GM23338 (cell line): ENCODE measurements around the gene ZNF70. TPM values are rescaled to one million over a fixed set of nuclear protein-coding genes. Genes with fewer than 3 reads are reported as not detected.

ENCODE experiments used
- ATAC-seq: fragments of 200-7000 bp; cut with Tn5 transposase; 3 replicates; pipeline ENCODE4 v1.9.1; 2020
- DNase-seq: peaks from one replicate; pipeline ENCODE4 v3.0.0-alpha.2; 2015; ENCODE audit warnings: low spot score
- H2AFZ ChIP-seq: fragments of 200-600 bp; sonication (generic); 2 replicates; pipeline ENCODE4 v1.8.0; 2016; ENCODE audit warnings: antibody characterized with exemption, mild to moderate bottlenecking, moderate library complexity
- H3F3A ChIP-seq: fragments of 200-600 bp; sonication (generic); replicated peaks from 2 replicates; pipeline ENCODE4 v1.8.0; 2017; ENCODE audit warnings: antibody characterized with exemption, mixed run types, low read depth
- H3K27ac ChIP-seq: fragments of 200-600 bp; sonication (generic); 2 replicates; pipeline ENCODE4 v1.6.1; 2016; ENCODE audit warnings: low read depth
- H3K27me3 ChIP-seq: fragments of 200-600 bp; sonication (generic); 2 replicates; pipeline ENCODE4 v1.8.0; 2016; ENCODE audit warnings: mild to moderate bottlenecking, mixed run types, moderate library complexity; ENCODE audit not compliant: insufficient read depth
- H3K36me3 ChIP-seq: fragments of 200-600 bp; sonication (generic); 2 replicates; pipeline ENCODE4 v1.8.0; 2016; ENCODE audit warnings: mild to moderate bottlenecking; ENCODE audit not compliant: insufficient read depth
- H3K4me1 ChIP-seq: fragments of 200-600 bp; sonication (generic); 2 replicates; pipeline ENCODE4 v1.8.0; 2016; ENCODE audit warnings: mild to moderate bottlenecking, moderate library complexity; ENCODE audit not compliant: insufficient read depth
- H3K4me2 ChIP-seq: fragments of 200-600 bp; sonication (generic); 2 replicates; pipeline ENCODE4 v1.7.1; 2017; ENCODE audit warnings: mixed run types
- H3K4me3 ChIP-seq: fragments of 200-600 bp; sonication (generic); 2 replicates; pipeline ENCODE4 v1.6.1; 2016; ENCODE audit warnings: mixed run types
- H3K79me2 ChIP-seq: fragments of 200-600 bp; sonication (generic); replicated peaks from 2 replicates; pipeline ENCODE4 v1.8.0; 2017; ENCODE audit warnings: mild to moderate bottlenecking; ENCODE audit not compliant: insufficient read depth
- H3K9me2 ChIP-seq: fragments of 200-600 bp; sonication (generic); 2 replicates; pipeline ENCODE4 v1.8.0; 2017; ENCODE audit not compliant: insufficient read depth
- H4K20me1 ChIP-seq: fragments of 200-600 bp; sonication (generic); replicated peaks from 2 replicates; pipeline ENCODE4 v1.8.0; 2017; ENCODE audit warnings: mild to moderate bottlenecking; ENCODE audit not compliant: insufficient read depth
- H3K27ac Mint-ChIP-seq: 2 replicates; pipeline ENCODE4 v1.8.0; 2020; ENCODE audit warnings: inconsistent platforms, mild to moderate bottlenecking, moderate library complexity, mixed read lengths
- H3K27me3 Mint-ChIP-seq: 3 replicates; pipeline ENCODE4 v1.8.0; 2022; ENCODE audit warnings: low read depth, mild to moderate bottlenecking, moderate library complexity, mixed read lengths, inconsistent platforms; ENCODE audit not compliant: insufficient read depth, poor library complexity
- H3K36me3 Mint-ChIP-seq: 3 replicates; pipeline ENCODE4 v1.8.0; 2021; ENCODE audit warnings: low read depth, mild to moderate bottlenecking, inconsistent platforms, moderate library complexity, mixed read lengths
- H3K4me1 Mint-ChIP-seq: 3 replicates; pipeline ENCODE4 v1.8.0; 2020; ENCODE audit warnings: mild to moderate bottlenecking, inconsistent platforms, mixed read lengths
- H3K4me3 Mint-ChIP-seq: 3 replicates; pipeline ENCODE4 v1.8.0; 2021; ENCODE audit warnings: moderate library complexity, mild to moderate bottlenecking, inconsistent platforms, mixed read lengths
- H3K9me3 Mint-ChIP-seq: 3 replicates; pipeline ENCODE4 v1.8.0; 2020; ENCODE audit warnings: moderate library complexity, mild to moderate bottlenecking, inconsistent platforms, mixed read lengths
- CREB1 ChIP-seq: fragments of 250-450 bp; sonication (Bioruptor Pico); IDR thresholded peaks from 2 replicates; pipeline ENCODE4 v1.5.0; 2020; ENCODE audit warnings: low read depth, mild to moderate bottlenecking, moderate library complexity
- CTCF ChIP-seq, 2 experiments: fragments of 200-600 bp in 1 of 2; sonication (generic) in 1 of 2; conservative IDR thresholded peaks; 2 replicates each; pipeline versions ENCODE4 v1.5.1 to v1.6.1; 2016 to 2017; ENCODE audit warnings: antibody characterized with exemption in 2 of 2, low read depth in 2 of 2, mild to moderate bottlenecking in 2 of 2, moderate library complexity in 1 of 2
- ETS1 ChIP-seq: IDR thresholded peaks from 2 replicates; pipeline ENCODE4 v1.6.1; 2016; ENCODE audit warnings: antibody characterized with exemption
- EZH2 ChIP-seq: fragments of 200-600 bp; sonication (generic); IDR thresholded peaks from one replicate; pipeline ENCODE4 v1.8.0; 2017; ENCODE audit warnings: antibody characterized with exemption, mild to moderate bottlenecking, low read depth; ENCODE audit not compliant: unreplicated experiment
- EZH2phosphoT487 ChIP-seq: fragments of 200-600 bp; sonication (generic); IDR thresholded peaks from one replicate; pipeline ENCODE4 v1.8.1; 2018; ENCODE audit warnings: antibody characterized with exemption; ENCODE audit not compliant: unreplicated experiment
- JUNB ChIP-seq: IDR thresholded peaks from one replicate; pipeline ENCODE4 v1.6.1; 2016; ENCODE audit warnings: antibody characterized with exemption; ENCODE audit not compliant: unreplicated experiment
- NANOG ChIP-seq: IDR thresholded peaks from 2 replicates; pipeline ENCODE4 v1.6.1; 2016; ENCODE audit warnings: antibody characterized with exemption, borderline replicate concordance
- POLR2AphosphoS5 ChIP-seq: IDR thresholded peaks from 2 replicates; pipeline ENCODE4 v1.6.1; 2016; ENCODE audit warnings: antibody characterized with exemption, low read depth
- REST ChIP-seq: IDR thresholded peaks from one replicate; pipeline ENCODE4 v1.6.1; 2018; ENCODE audit warnings: antibody characterized with exemption; ENCODE audit not compliant: unreplicated experiment
- STAT1 ChIP-seq: IDR thresholded peaks from one replicate; pipeline ENCODE4 v1.6.1; 2016; ENCODE audit warnings: antibody characterized with exemption; ENCODE audit not compliant: unreplicated experiment
- ZNF114 ChIP-seq: fragments of 250-450 bp; sonication (Bioruptor Pico); IDR thresholded peaks from 2 replicates; pipeline ENCODE4 v1.5.0; 2020; ENCODE audit warnings: mild to moderate bottlenecking, moderate library complexity
- ZNF331 ChIP-seq: fragments of 250-450 bp; sonication (Bioruptor Pico); IDR thresholded peaks from 2 replicates; pipeline ENCODE4 v1.5.0; 2020; ENCODE audit warnings: low read depth, mild to moderate bottlenecking, moderate library complexity
- ZNF462 ChIP-seq: fragments of 250-450 bp; sonication (Bioruptor Pico); IDR thresholded peaks from 2 replicates; pipeline ENCODE4 v1.5.0; 2020; ENCODE audit warnings: mild to moderate bottlenecking, moderate library complexity
- polyA plus RNA-seq: library from polyadenylated mRNA; unstranded; fragments of >200 nt; fragmentation: Nextera tagmentation; extraction: Ambion mirVana; gene quantifications from 2 replicates; pipeline ENCODE4 v1.2.1, GENCODE V29; 2016
- total RNA-seq: library from RNA; depleted of rRNA; stranded (reverse); fragments of >200 nt; shearing (Covaris generic); gene quantifications from 2 replicates; pipeline ENCODE4 v1.2.3, GENCODE V29; 2014

Gene ZNF70
- total and polyA plus RNA-seq, 2 experiments from 2014 or later, result 0.45 to 2.6 TPM

GRCh38 chr22:23709107-23709506 is 41.8 kb downstream of the ZNF70 start:
- no peaks in the 10 kb centered on the region for H3K4me1 Mint-ChIP-seq
- Histone ChIP-seq H3K27ac (no peak overlapping the region), H3K4me1 (no peaks in the 10 kb centered on the region), H3K36me3 (peaks cover 62% of the 10 kb centered on the region), H3K27me3 (no peaks in the 10 kb centered on the region), H3K79me2 (peaks cover 12% of the 10 kb centered on the region), H3K4me3 (no peak overlapping the region), H3K9me2 (no peaks in the 10 kb centered on the region), H4K20me1 (peaks cover 31% of the 10 kb centered on the region), H3K4me2 (no peak overlapping the region), H2AFZ (no peak overlapping the region), H3F3A (peaks cover 4% of the 10 kb centered on the region; the same call in 1 of the 2 replicates)
- no peaks in the 10 kb centered on the region for H3K27me3 Mint-ChIP-seq
- H3K9me3 Mint-ChIP-seq, result no peaks in the 10 kb centered on the region
- ATAC-seq (no peak), DNase-seq (no peak)
- H3K27ac Mint-ChIP-seq, result no peak overlapping the region
- H3K4me3 Mint-ChIP-seq, result no peak overlapping the region
- H3K36me3 Mint-ChIP-seq, result peaks cover 75% of the 10 kb centered on the region
- TF ChIP-seq CREB1 (CRISPR knock-in tag) (no peak), EZH2 (no peak), ZNF114 (CRISPR knock-in tag) (no peak), JUNB (no peak), EZH2phosphoT487 (no peak), ZNF331 (CRISPR knock-in tag) (no peak), ZNF462 (CRISPR knock-in tag) (no peak), REST (no peak), STAT1 (no peak), CTCF (conservative IDR thresholded peaks at IDR 0.05; ENCODE audit: low read depth in 2 of 2) (no peak), NANOG (no peak), POLR2AphosphoS5 (no peak), ETS1 (no peak)
